HG02678 (cell line): ENCODE results near the gene ZDHHC7.
"Not testable (repeated sequence)": the region's sequence is repeated elsewhere in the genome, so short reads cannot be mapped to it uniquely, and the experiment has no call there.

ENCODE experiments used
- ATAC-seq: cut with Tn5 transposase; IDR thresholded peaks from one replicate; pipeline ENCODE4 v1.9.1; 2021; ENCODE audit warnings: mild to moderate bottlenecking, moderate library complexity; ENCODE audit not compliant: unreplicated experiment

The ZDHHC7 gene

GRCh38 chr16:85045077-85045476 is 33.7 kb upstream of the ZDHHC7 start:
- ATAC-seq = no peak

DNA sequence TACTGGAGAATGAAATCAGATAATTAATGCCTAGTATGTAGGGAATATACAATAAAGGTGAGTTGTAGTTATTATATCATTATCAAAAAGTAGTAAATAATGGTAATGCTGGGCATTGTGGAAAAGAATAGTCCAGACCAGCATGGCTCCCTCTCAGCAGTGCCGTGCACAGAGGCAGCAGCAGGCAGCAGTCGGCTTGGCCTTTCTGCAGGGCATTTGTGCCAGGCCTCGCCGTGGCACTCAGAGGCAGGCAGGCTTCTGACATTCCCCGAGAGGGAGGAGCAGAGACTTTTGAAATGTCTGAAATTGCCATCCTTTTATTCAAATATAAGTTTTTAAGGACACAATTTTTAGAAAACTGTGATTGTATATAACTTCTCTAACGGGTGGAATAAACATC is 31.3 kb upstream of the ZDHHC7 start:
- ATAC-seq = no peak

GRCh38 chr16:85042167-85042526 is 30.8 kb upstream of the ZDHHC7 start:
- ATAC-seq = no peak

GRCh38 chr16:85041219-85042166 is 30.2 kb upstream of the ZDHHC7 start:
- no peak for ATAC-seq

- ATAC-seq = no peak
These were observed 29.4 kb upstream of the ZDHHC7 start for GRCh38 chr16:85040685-85041084.

- ATAC-seq = no peak
These were observed 26.4 kb upstream of the ZDHHC7 start for GRCh38 chr16:85037721-85038120.

DNA sequence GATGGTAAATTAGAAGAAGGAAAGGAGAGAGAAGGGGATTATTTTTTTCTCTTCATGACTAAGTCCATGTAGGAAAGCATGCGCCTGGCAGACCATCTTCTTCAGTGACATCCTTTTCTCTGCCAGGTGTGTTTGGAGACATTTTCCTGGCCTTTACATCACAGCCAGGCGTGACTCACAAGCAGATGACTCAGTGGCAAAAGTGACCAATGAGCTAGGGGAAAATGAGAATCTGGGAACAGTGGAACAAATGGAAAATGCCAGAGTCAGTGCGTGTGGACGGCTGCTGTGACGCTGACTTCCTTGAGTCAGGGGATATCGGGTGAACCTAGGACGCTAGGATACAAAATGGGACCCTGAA is 25.7 kb upstream of the ZDHHC7 start:
- ATAC-seq = no peak

DNA sequence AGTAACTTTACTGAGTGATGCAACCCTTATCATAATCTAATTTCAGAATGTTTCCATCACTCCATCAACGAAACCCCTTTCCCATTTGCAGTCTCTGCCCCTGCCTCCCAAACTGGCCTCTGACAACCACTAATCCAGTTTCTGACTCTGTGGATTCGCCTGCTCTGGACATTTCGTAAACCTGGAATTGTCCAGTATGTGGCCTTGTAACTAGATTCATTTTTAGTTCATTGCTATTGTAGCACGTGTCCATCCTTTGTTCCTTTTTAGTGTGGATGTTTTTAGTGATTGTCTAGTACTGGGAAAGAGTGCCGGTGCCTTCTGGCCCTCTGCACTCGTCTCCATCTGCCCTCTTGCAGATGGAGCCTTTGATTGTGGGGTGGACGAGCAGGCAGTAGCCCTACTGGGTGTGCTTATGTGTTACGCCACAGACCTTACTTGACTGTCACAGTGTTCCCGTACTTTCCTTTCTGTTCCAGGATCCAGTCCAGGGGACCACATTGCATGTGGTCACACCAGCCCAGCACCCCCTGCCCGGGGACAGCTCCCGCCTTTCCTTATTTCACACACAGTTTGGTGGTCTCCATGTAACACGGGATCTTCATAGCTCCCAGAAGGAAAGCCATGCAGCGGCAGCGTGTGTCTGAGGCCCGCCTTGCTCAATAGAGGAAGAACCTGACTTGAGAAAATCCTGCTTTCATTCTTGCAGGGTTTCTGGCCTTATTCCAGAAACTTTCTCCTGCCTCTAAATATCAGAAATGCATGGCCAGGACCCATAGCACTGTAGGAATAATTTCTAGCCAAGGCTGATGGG is 25.1 kb upstream of the ZDHHC7 start:
- ATAC-seq = no peak

DNA sequence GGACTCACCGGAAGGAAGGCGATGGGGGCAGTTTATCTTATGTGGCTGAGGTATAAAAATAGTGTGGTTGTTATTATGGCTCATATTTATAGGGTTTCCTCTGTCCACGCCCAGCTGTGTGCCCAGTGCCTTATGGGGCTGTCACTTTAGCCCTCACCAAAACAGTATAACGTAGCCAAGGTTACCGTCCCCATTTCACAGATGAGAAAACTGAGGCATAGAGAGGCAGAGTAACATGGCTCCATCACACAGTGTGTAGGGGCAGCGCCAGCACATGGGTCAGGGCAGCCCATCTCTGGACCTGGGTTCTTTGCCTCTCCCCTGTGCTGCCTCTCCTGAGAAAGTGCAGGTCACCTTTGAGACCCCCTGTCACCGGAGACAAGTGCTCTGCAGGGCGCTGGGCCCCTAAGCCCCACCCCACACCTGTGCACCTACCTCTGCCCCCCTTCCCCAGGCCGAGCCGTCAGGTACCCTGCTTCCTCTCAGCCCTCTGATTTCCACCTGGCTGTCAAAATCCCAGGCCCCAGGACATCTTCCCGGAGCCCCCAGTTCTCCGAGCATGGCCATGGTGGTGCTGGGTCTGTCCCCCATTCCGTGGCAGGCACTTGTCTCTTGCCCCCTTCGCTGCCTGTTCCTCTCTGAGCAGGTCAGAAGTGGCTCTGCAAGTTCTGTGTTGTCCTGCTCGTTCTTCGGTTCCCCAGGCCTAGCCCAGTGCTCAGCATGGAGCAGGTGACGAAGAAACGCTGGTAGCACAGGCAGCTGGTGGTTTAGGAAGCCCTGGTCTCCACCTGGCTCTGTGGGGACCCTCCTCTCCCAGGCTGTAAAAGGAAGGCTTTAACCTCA is 23.5 kb upstream of the ZDHHC7 start:
- no peak for ATAC-seq

DNA sequence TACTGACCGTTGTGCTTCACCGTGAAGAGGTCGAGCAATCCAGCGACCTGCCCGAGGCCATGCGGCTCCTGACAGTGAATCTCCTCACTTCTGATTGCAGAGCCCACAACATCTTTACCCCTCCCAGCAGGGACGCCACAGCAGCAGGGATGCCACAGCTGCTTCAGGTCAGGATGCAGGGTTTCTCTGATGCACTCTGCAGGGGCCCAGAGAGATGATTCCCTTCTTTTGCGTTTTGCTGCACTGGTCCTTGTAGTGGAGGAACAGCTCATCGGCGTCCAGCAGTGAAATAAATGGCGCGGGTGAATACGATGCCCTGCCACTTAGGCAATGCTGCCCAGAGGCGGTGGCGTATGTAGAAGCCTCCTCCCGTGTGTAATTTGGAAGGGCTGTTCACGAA is 21.8 kb upstream of the ZDHHC7 start:
- ATAC-seq = no peak

GRCh38 chr16:85032187-85032586 is 20.9 kb upstream of the ZDHHC7 start:
- ATAC-seq = not testable (repeated sequence)

DNA sequence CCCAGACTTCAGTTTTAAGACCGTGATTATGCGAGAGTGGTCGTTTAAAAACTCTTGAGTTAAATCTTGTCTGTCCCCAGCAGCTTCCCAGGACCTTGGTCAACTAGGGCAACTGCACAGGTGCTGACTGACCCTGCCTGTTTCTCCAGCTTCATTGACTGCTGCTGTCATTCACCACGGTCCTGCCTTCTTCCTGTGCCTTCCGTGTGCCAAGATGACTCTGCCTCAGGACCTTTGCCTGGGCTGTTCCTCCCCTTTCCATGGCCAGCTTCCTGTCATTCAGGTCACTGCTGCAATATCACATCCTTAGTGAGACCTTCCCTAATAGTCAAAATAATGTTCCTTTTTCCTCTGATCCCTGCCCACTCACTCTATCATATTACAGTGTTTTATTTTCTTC is 20.1 kb upstream of the ZDHHC7 start:
- ATAC-seq = no peak

DNA sequence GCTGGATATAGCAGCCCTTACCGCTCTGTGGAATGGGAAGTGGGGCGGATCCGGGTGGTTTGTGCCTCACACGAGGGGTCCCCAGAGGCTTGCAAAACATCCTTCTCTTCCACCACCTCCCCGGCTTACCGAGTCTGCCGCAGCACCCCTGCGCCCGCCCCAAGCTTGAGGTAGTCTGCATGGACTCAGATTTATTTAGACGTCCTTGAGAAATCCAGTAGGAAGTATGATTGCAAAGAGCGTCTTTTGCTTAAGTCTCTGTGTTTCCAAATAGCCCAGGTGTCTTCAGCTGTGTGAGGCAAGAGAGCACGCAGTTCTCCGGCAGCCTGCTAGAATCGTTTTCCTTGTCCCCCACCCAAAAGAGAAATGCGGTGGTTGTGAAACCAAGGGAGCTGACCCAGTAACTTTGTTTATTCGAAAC is 18.7 kb upstream of the ZDHHC7 start:
- no peak for ATAC-seq

- ATAC-seq = no peak
These were observed 18.1 kb upstream of the ZDHHC7 start for GRCh38 chr16:85029408-85029784.

GRCh38 chr16:85028685-85029407 is 17.5 kb upstream of the ZDHHC7 start:
- peak; percentile 35 for ATAC-seq

DNA sequence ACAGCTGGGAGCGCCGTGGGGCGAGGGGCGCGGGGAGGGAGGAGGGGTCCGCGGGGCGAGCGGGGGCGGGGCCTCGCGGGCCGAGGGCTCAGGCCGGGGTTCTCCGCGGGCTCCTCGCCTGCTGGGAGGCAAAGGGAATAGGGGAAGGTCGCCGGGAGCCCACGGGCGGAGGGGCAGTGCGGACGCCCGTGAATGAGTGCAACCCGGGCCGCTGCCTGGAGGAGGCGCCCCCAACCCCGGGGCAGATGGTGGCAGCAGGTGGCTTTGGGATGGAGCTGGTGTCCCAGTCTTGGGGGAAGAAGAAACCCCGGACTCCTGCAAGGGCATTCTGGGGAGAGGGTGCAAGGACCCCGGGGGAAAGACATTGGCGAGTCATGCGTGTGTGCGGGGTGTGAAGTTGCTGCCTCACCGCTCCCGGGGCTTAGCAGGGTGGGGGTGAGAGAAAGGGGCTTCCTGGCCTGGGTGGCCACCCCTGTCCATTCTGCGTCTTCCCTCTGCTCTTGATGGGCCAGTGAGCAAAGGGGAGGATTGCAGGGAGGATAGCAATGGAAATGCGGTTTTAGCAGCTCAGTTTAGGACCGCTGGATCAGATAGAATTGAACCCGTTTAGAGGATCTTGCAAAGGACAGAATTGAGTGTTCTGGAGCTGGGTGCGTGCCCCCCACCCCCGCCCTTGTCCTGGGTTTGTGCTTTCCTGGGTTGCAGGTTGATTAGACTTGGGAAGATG is 16.8 kb upstream of the ZDHHC7 start:
- ATAC-seq = no peak

- ATAC-seq = peak; percentile 82
These were observed 16.1 kb upstream of the ZDHHC7 start, which contains the start of gene KIAA0513 for GRCh38 chr16:85027349-85027957. KIAA0513 (plus strand) TSS chr16:85027795; CDS start chr16:85067072, 39,277 bp downstream.

GRCh38 chr16:85026703-85027102 is 15.4 kb upstream of the ZDHHC7 start:
- no peak for ATAC-seq
